Measurements from ENCODE around the gene RAB7B.

RAB7B gene

GRCh38 chr1:205973377-205974232 is 29.6 kb downstream of the RAB7B start:
- TF ChIP-seq SIN3A (IDR thresholded peaks at IDR 0.05; ENCODE audit: borderline replicate concordance, insufficient read depth, low read length) (no peak), TAF1 (IDR thresholded peaks at IDR 0.05; ENCODE audit: borderline replicate concordance, insufficient read depth, low read length) (no peak), REST (IDR thresholded peaks at IDR 0.05; ENCODE audit: insufficient read depth in 1 of 2, low read depth in 2 of 2, low read length in 2 of 2) (no peak), FOXP2 (optimal IDR thresholded peaks at IDR 0.05; ENCODE audit: borderline replicate concordance, extremely low read depth, extremely low read length, insufficient read depth) (no peak)

GRCh38 chr1:205972491-205973168 is 30.6 kb downstream of the RAB7B start:
- TF ChIP-seq POLR2AphosphoS5 (IDR thresholded peaks at IDR 0.05; ENCODE audit: low read depth, low read length) (no peak), REST (IDR thresholded peaks at IDR 0.05; ENCODE audit: insufficient read depth in 1 of 2, low read depth in 2 of 2, low read length in 2 of 2) (no peak), FOXP2 (optimal IDR thresholded peaks at IDR 0.05; ENCODE audit: borderline replicate concordance, extremely low read depth, extremely low read length, insufficient read depth) (no peak), SIN3A (IDR thresholded peaks at IDR 0.05; ENCODE audit: borderline replicate concordance, insufficient read depth, low read length) (no peak), TAF1 (IDR thresholded peaks at IDR 0.05; ENCODE audit: borderline replicate concordance, insufficient read depth, low read length) (no peak)

GRCh38 chr1:205972081-205972480 is 31.1 kb downstream of the RAB7B start:
- TF ChIP-seq SIN3A (IDR thresholded peaks at IDR 0.05; ENCODE audit: borderline replicate concordance, insufficient read depth, low read length) (no peak), TAF1 (IDR thresholded peaks at IDR 0.05; ENCODE audit: borderline replicate concordance, insufficient read depth, low read length) (no peak), FOXP2 (optimal IDR thresholded peaks at IDR 0.05; ENCODE audit: borderline replicate concordance, extremely low read depth, extremely low read length, insufficient read depth) (no peak), REST (IDR thresholded peaks at IDR 0.05; ENCODE audit: insufficient read depth in 1 of 2, low read depth in 2 of 2, low read length in 2 of 2) (no peak), POLR2AphosphoS5 (IDR thresholded peaks at IDR 0.05; ENCODE audit: low read depth, low read length) (no peak)

- TF ChIP-seq SIN3A (IDR thresholded peaks at IDR 0.05; ENCODE audit: borderline replicate concordance, insufficient read depth, low read length), result no peak
- no peak for TF ChIP-seq FOXP2 (optimal IDR thresholded peaks at IDR 0.05; ENCODE audit: borderline replicate concordance, extremely low read depth, extremely low read length, insufficient read depth)
- no peak for TF ChIP-seq POLR2AphosphoS5 (IDR thresholded peaks at IDR 0.05; ENCODE audit: low read depth, low read length)
- TF ChIP-seq REST (IDR thresholded peaks at IDR 0.05; ENCODE audit: insufficient read depth in 1 of 2, low read depth in 2 of 2, low read length in 2 of 2), result no peak
- no peak for TF ChIP-seq TAF1 (IDR thresholded peaks at IDR 0.05; ENCODE audit: borderline replicate concordance, insufficient read depth, low read length)
These were observed 32.1 kb downstream of the RAB7B start for GRCh38 chr1:205971082-205971481.
